K562 (cell line): Measurements from ENCODE around the gene GPR3. TPM values are rescaled to one million over a fixed set of nuclear protein-coding genes. Genes with fewer than 3 reads are reported as not detected.

Source experiments
- ADNP ChIP-seq: fragments of 200-800 bp; sonication (Bioruptor generic); IDR thresholded peaks from 2 replicates; pipeline ENCODE4 v1.6.1; 2016; ENCODE audit warnings: missing genetic modification characterization, missing compliant biosample characterization
- BDP1 ChIP-seq: IDR thresholded peaks from 3 replicates; pipeline ENCODE4 v1.6.1; 2011; ENCODE audit not compliant: insufficient read length, insufficient read depth
- GABPA ChIP-seq: fragments of 200-800 bp; sonication (Bioruptor generic); conservative IDR thresholded peaks from 2 replicates; pipeline ENCODE4 v1.6.1; 2016; ENCODE audit warnings: low read depth, missing genetic modification characterization, missing compliant biosample characterization
- GATAD2B ChIP-seq: fragments of 450-650 bp; IDR thresholded peaks from 2 replicates; pipeline ENCODE4 v1.6.1; 2017; ENCODE audit warnings: mild to moderate bottlenecking, borderline replicate concordance
- HSF4 ChIP-seq: fragments of 250-450 bp; sonication (Bioruptor Pico); IDR thresholded peaks from 2 replicates; pipeline ENCODE4 v2.1.2; 2022; ENCODE audit warnings: mild to moderate bottlenecking, moderate library complexity, borderline replicate concordance
- KAT8 ChIP-seq: fragments of 450-650 bp; IDR thresholded peaks from 2 replicates; pipeline ENCODE4 v1.6.1; 2016; ENCODE audit warnings: low read depth, mild to moderate bottlenecking
- KLF16 ChIP-seq: IDR thresholded peaks from 2 replicates; pipeline ENCODE4 v1.6.1; 2016; ENCODE audit warnings: antibody characterized with exemption
- MEIS2 ChIP-seq: fragments of 450-650 bp; IDR thresholded peaks from 2 replicates; pipeline ENCODE4 v1.6.1; 2014; ENCODE audit warnings: mild to moderate bottlenecking; ENCODE audit not compliant: partially characterized antibody
- RB1 ChIP-seq: fragments of 450-650 bp; IDR thresholded peaks from 2 replicates; pipeline ENCODE4 v1.6.1; 2017; ENCODE audit warnings: low read depth, mild to moderate bottlenecking
- TEAD4 ChIP-seq, 2 experiments: sonication (generic) in 1 of 2; formaldehyde crosslinking in 1 of 2; IDR thresholded peaks; 2 replicates each; pipeline versions ENCODE4 v1.6.1 to v1.8.0; 2012 to 2022; ENCODE audit warnings: borderline replicate concordance in 1 of 2, inconsistent platforms in 1 of 2, low read length in 1 of 2, mild to moderate bottlenecking in 1 of 2, missing genetic modification reagents in 1 of 2
- ZNF146 ChIP-seq: IDR thresholded peaks from one replicate; pipeline ENCODE4 v1.6.1; 2018; ENCODE audit warnings: missing compliant biosample characterization; ENCODE audit not compliant: unreplicated experiment
- ZNF408 ChIP-seq: fragments of 250-450 bp; sonication (Bioruptor Pico); IDR thresholded peaks from 2 replicates; pipeline ENCODE4 v1.4.0; 2020; ENCODE audit warnings: low read depth, mild to moderate bottlenecking, moderate library complexity
- polyA plus RNA-seq, 8 experiments: library from polyadenylated mRNA; depleted of rRNA in 4 of 8; stranded (reverse) in 5 of 8; unstranded in 3 of 8; fragments of >200 nt; fragmentation: Nextera tagmentation in 2 of 8; fragmentation: Illumina TruSeq in 1 of 8; extraction: Ambion mirVana in 2 of 8; extraction: Trizol in 1 of 8; gene quantifications; 2 replicates each; pipeline versions ENCODE4 v1.2.1 to v1.2.3, GENCODE V29; 2011 to 2014; ENCODE audit warnings: inconsistent platforms in 1 of 8, missing spikeins in 1 of 8
- total RNA-seq, 7 experiments: library from RNA; depleted of rRNA in 6 of 7; stranded (reverse); fragments of >200 nt in 6 of 7; fragmentation: Illumina TruSeq in 2 of 7; extraction: Trizol in 2 of 7; gene quantifications; 2 replicates each; pipeline versions ENCODE4 v1.2.1 to v1.2.3, GENCODE V29; 2011 to 2021; ENCODE audit warnings: low replicate concordance in 1 of 7
- TF ChIP-seq, protein P1 (sequence below): IDR thresholded peaks from 2 replicates; pipeline ENCODE4 v1.6.1; 2016; ENCODE audit warnings: missing genetic modification characterization, missing compliant biosample characterization
- TF ChIP-seq, protein P2 (sequence below), 2 experiments: fragments of 450-650 bp in 1 of 2; sonication (generic) in 1 of 2; formaldehyde crosslinking in 1 of 2; IDR thresholded peaks; 2 replicates each; pipeline versions ENCODE4 v1.7.1 to v1.9.0; 2016 to 2022; ENCODE audit warnings: inconsistent platforms in 1 of 2, mild to moderate bottlenecking in 1 of 2, missing genetic modification reagents in 1 of 2
- TF ChIP-seq, protein P3 (sequence below): sonication (generic); formaldehyde crosslinking; IDR thresholded peaks from 2 replicates; pipeline ENCODE4 v1.8.0; 2022; ENCODE audit warnings: missing genetic modification reagents, mild to moderate bottlenecking, moderate library complexity, borderline replicate concordance

The GPR3 gene
- total and polyA plus RNA-seq, 9 of the 15 experiments (the other 6 are each of a cell fraction or from before 2014, with no cell fraction given) = 0.24 to 11.5 (median 3.7) TPM

GRCh38 chr1:27428316-27429028 is 36.0 kb downstream of the GPR3 start (continued):
- TF ChIP-seq, protein P1, sequence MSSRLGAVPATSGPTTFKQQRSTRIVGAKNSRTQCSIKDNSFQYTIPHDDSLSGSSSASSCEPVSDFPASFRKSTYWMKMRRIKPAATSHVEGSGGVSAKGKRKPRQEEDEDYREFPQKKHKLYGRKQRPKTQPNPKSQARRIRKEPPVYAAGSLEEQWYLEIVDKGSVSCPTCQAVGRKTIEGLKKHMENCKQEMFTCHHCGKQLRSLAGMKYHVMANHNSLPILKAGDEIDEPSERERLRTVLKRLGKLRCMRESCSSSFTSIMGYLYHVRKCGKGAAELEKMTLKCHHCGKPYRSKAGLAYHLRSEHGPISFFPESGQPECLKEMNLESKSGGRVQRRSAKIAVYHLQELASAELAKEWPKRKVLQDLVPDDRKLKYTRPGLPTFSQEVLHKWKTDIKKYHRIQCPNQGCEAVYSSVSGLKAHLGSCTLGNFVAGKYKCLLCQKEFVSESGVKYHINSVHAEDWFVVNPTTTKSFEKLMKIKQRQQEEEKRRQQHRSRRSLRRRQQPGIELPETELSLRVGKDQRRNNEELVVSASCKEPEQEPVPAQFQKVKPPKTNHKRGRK (tag) = no peak
- no peak for TF ChIP-seq KAT8
- TF ChIP-seq ADNP (tag) = no peak
- TF ChIP-seq, protein P2, sequence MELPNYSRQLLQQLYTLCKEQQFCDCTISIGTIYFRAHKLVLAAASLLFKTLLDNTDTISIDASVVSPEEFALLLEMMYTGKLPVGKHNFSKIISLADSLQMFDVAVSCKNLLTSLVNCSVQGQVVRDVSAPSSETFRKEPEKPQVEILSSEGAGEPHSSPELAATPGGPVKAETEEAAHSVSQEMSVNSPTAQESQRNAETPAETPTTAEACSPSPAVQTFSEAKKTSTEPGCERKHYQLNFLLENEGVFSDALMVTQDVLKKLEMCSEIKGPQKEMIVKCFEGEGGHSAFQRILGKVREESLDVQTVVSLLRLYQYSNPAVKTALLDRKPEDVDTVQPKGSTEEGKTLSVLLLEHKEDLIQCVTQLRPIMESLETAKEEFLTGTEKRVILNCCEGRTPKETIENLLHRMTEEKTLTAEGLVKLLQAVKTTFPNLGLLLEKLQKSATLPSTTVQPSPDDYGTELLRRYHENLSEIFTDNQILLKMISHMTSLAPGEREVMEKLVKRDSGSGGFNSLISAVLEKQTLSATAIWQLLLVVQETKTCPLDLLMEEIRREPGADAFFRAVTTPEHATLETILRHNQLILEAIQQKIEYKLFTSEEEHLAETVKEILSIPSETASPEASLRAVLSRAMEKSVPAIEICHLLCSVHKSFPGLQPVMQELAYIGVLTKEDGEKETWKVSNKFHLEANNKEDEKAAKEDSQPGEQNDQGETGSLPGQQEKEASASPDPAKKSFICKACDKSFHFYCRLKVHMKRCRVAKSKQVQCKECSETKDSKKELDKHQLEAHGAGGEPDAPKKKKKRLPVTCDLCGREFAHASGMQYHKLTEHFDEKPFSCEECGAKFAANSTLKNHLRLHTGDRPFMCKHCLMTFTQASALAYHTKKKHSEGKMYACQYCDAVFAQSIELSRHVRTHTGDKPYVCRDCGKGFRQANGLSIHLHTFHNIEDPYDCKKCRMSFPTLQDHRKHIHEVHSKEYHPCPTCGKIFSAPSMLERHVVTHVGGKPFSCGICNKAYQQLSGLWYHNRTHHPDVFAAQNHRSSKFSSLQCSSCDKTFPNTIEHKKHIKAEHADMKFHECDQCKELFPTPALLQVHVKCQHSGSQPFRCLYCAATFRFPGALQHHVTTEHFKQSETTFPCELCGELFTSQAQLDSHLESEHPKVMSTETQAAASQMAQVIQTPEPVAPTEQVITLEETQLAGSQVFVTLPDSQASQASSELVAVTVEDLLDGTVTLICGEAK (IDR thresholded peaks at IDR 0.05) = 0 out of 2 replicates have a peak, but pooled peaks have one; percentile 9
- TF ChIP-seq, protein P2 (CRISPR knock-in tag; IDR thresholded peaks at IDR 0.05) = no peak
- TF ChIP-seq GABPA (tag) = no peak
- TF ChIP-seq MEIS2 = no peak
- no peak for TF ChIP-seq ZNF146
- TF ChIP-seq, protein P3, sequence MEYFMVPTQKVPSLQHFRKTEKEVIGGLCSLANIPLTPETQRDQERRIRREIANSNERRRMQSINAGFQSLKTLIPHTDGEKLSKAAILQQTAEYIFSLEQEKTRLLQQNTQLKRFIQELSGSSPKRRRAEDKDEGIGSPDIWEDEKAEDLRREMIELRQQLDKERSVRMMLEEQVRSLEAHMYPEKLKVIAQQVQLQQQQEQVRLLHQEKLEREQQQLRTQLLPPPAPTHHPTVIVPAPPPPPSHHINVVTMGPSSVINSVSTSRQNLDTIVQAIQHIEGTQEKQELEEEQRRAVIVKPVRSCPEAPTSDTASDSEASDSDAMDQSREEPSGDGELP (CRISPR knock-in tag) = peak; percentile 69
- peak; percentile 80 for TF ChIP-seq KLF16
- no peak for TF ChIP-seq ZNF408 (CRISPR knock-in tag)
- no peak for TF ChIP-seq GATAD2B
- TF ChIP-seq HSF4 (CRISPR knock-in tag) = no peak
- peak; percentile 20; the same call in 1 of the 2 replicates for TF ChIP-seq RB1
- peak; percentile 86 for TF ChIP-seq TEAD4 (IDR thresholded peaks at IDR 0.05; ENCODE audit: low read length)
- no peak for TF ChIP-seq TEAD4 (CRISPR knock-in tag; IDR thresholded peaks at IDR 0.05; ENCODE audit: borderline replicate concordance)
- no peak for TF ChIP-seq BDP1
